Lower leg skin (tissue), 4 donors: ENCODE measurements around the gene RASSF3. TPM values are rescaled to one million over a fixed set of nuclear protein-coding genes. Genes with fewer than 3 reads are reported as not detected.
A peak's percentile ranks its signal among the peaks of the same experiment; 100 is the strongest.

ENCODE experiments used
- DNase-seq, 2 donors: peaks; one replicate each; pipeline ENCODE4 v3.0.0-alpha.2; 2019; ENCODE audit warnings: low spot score in 2 of 2
- H3K4me3 ChIP-seq: fragments of 200-600 bp; sonication (generic); 2 replicates; pipeline ENCODE4 v1.5.1; 2017; ENCODE audit warnings: mild to moderate bottlenecking, low read depth; ENCODE audit not compliant: poor library complexity, severe bottlenecking
- CTCF ChIP-seq, 3 donors: fragments of 450-650 bp; IDR thresholded peaks; one replicate each; pipeline ENCODE4 v1.5.1; 2016; ENCODE audit warnings: antibody characterized with exemption in 3 of 3, mild to moderate bottlenecking in 3 of 3, moderate library complexity in 2 of 3
- POLR2A ChIP-seq, 2 donors: fragments of 450-650 bp; IDR thresholded peaks; one replicate each; pipeline ENCODE4 v1.6.1; 2016 to 2017; ENCODE audit warnings: antibody characterized with exemption in 2 of 2, mild to moderate bottlenecking in 1 of 2, moderate library complexity in 1 of 2
- WGBS, 2 donors: methylation state at CpG; one replicate each; pipeline ENCODE4 v1.1.5; 2018; 5-methylcytosine and 5-hydroxymethylcytosine counted together
- intact Hi-C: fragments of 100-400 bp; cut with DNase I; formaldehyde crosslinking; loops from one replicate; pipeline ENCODE4 v1.15.0; 2023; ENCODE audit warnings: low total_unique reads
- total RNA-seq, 4 donors: library from RNA; depleted of rRNA; stranded (reverse); fragments of >200 nt; gene quantifications; one replicate each; pipeline ENCODE4 v1.1.0, GENCODE V29; 2016

Gene RASSF3
- total RNA-seq = 10 to 100 TPM in 1 of 4 donors, 1 to 10 TPM in 3; 5.2 to 13.5 (median 7.8) TPM

GRCh38 chr12:64610079-64610659 is at the start of gene RASSF3:
RASSF3 (plus strand) TSS chr12:64610495; CDS start chr12:64610633, 138 bp downstream.
- peak; percentile 44 to 94 for DNase-seq
- TF ChIP-seq POLR2A (IDR thresholded peaks at IDR 0.05) (no peak), CTCF (IDR thresholded peaks at IDR 0.05) (no peak)

GRCh38 chr12:64561302-64562136 is 48.8 kb upstream of the RASSF3 start:
- intact Hi-C loops = no loop called here
- TF ChIP-seq POLR2A (IDR thresholded peaks at IDR 0.05) = no peak
- TF ChIP-seq CTCF (IDR thresholded peaks at IDR 0.05) = no peak

More at GRCh38 chr12:64610079-64610659, at the start of gene RASSF3:
- 1% methylated on average over 23 to 48 of the region's 76 CpGs for WGBS, 2 donors
- H3K4me3 ChIP-seq = peak within 1 kb of the TSS; percentile 85
- intact Hi-C loops = loop anchor here (10.0 kb wide), 1 partner anchor 55 kb away; no protein-coding TSS in a partner anchor

GRCh38 chr12:64566122-64566521 is 44.2 kb upstream of the RASSF3 start:
- WGBS, 2 donors = 79 to 83% methylated on average over 4 of the region's 4 CpGs
- TF ChIP-seq POLR2A (IDR thresholded peaks at IDR 0.05) (no peak), CTCF (IDR thresholded peaks at IDR 0.05) (no peak)
- intact Hi-C loops = no loop called here
- no peak for DNase-seq
- no peak overlapping the region for H3K4me3 ChIP-seq

More at GRCh38 chr12:64561302-64562136, 48.8 kb upstream of the RASSF3 start:
- H3K4me3 ChIP-seq = no peak overlapping the region
- no peak for DNase-seq
- 86 to 91% methylated on average over 9 of the region's 9 CpGs for WGBS, 2 donors

- no peak overlapping the region for H3K4me3 ChIP-seq
- DNase-seq = no peak
- TF ChIP-seq POLR2A (IDR thresholded peaks at IDR 0.05) (no peak), CTCF (IDR thresholded peaks at IDR 0.05) (no peak)
- WGBS, 2 donors = 75 to 77% methylated on average over 7 of the region's 7 CpGs
- intact Hi-C loops = no loop called here
Measured at GRCh38 chr12:64566831-64567517, 43.3 kb upstream of the RASSF3 start.

- 90 to 94% methylated on average over 8 of the region's 8 CpGs for WGBS, 2 donors
- H3K4me3 ChIP-seq = no peak overlapping the region
- TF ChIP-seq CTCF (IDR thresholded peaks at IDR 0.05) = no peak
- no peak for TF ChIP-seq POLR2A (IDR thresholded peaks at IDR 0.05)
- intact Hi-C loops = no loop called here
- no peak for DNase-seq
Measured at GRCh38 chr12:64567570-64567969, 42.7 kb upstream of the RASSF3 start.
